Stomach (tissue), 9 donors: ENCODE results near the gene PLXNB2. TPM values are rescaled to one million over a fixed set of nuclear protein-coding genes. Genes with fewer than 3 reads are reported as not detected.

ENCODE experiments used
- DNase-seq, 2 donors: peaks; one replicate each; pipeline versions ENCODE4 v3.0.0 to v3.0.0-alpha.2; 2013 to 2019
- H3K27ac ChIP-seq, 5 donors: fragments of 200-600 bp in 4 of 5; sonication (generic) in 4 of 5; one replicate each; pipeline ENCODE4 v1.5.1; 2013 to 2019; ENCODE audit warnings: mild to moderate bottlenecking in 1 of 5, moderate library complexity in 1 of 5
- H3K27me3 ChIP-seq, 3 donors: fragments of 200-600 bp; sonication (generic); one replicate each; pipeline ENCODE4 v1.5.1; 2017 to 2019; ENCODE audit warnings: mixed run types in 1 of 3
- H3K36me3 ChIP-seq, 4 donors: fragments of 200-600 bp; sonication (generic); 1 replicate in 3 of 4; 2 replicates in 1 of 4; pipeline ENCODE4 v1.5.1; 2016 to 2019
- H3K4me1 ChIP-seq, 4 donors: fragments of 200-600 bp; sonication (generic); one replicate each; pipeline ENCODE4 v1.5.1; 2016 to 2019
- H3K4me3 ChIP-seq, 4 donors: fragments of 200-600 bp; sonication (generic) in 3 of 4; one replicate each; pipeline ENCODE4 v1.5.1; 2016 to 2019; ENCODE audit warnings: mild to moderate bottlenecking in 1 of 4
- H3K9me3 ChIP-seq, 4 donors: fragments of 200-600 bp; sonication (generic); one replicate each; pipeline ENCODE4 v1.5.1; 2016 to 2019
- CTCF ChIP-seq, 7 experiments: fragments of 450-650 bp in 4 of 7; fragments of 200-600 bp in 3 of 7; sonication (generic) in 3 of 7; IDR thresholded peaks; one replicate each; pipeline ENCODE4 v1.5.1; 2016 to 2019; ENCODE audit warnings: antibody characterized with exemption in 7 of 7, control low read depth in 2 of 7, mild to moderate bottlenecking in 1 of 7
- EP300 ChIP-seq: sonication (generic); formaldehyde crosslinking; IDR thresholded peaks from one replicate; pipeline ENCODE4 v1.6.1; 2017; ENCODE audit warnings: antibody characterized with exemption
- POLR2A ChIP-seq, 4 donors: fragments of 450-650 bp; IDR thresholded peaks; one replicate each; pipeline ENCODE4 v1.6.1; 2016; ENCODE audit warnings: antibody characterized with exemption in 4 of 4, control low read depth in 2 of 4, mild to moderate bottlenecking in 1 of 4, moderate library complexity in 1 of 4
- POLR2AphosphoS5 ChIP-seq, 3 donors: sonication (generic); formaldehyde crosslinking; IDR thresholded peaks; one replicate each; pipeline ENCODE4 v1.6.1; 2016; ENCODE audit warnings: antibody characterized with exemption in 3 of 3
- WGBS, 5 donors: extraction: QIAGEN DNeasy Blood & Tissue Kit in 3 of 5; methylation state at CpG; one replicate each; pipeline versions ENCODE4 v1.1.5 to v1.1.7; 2013 to 2018; 5-methylcytosine and 5-hydroxymethylcytosine counted together
- intact Hi-C: fragments of 100-400 bp; cut with DNase I; formaldehyde crosslinking; loops from one replicate; pipeline ENCODE4 v1.15.1; 2023; ENCODE audit warnings: low total_unique reads
- polyA plus RNA-seq, 3 donors: library from polyadenylated mRNA; stranded (reverse); fragments of 200-250 nt; gene quantifications; one replicate each; pipeline ENCODE4 v1.2.3, GENCODE V29; 2013
- total RNA-seq, 5 donors: library from RNA; depleted of rRNA; stranded (reverse); fragments of >200 nt; gene quantifications; one replicate each; pipeline versions ENCODE4 v1.1.0 to v1.2.3, GENCODE V29; 2014 to 2016
- donor health status: healthy with polysubstance abuse.
- donor health status: Bipolar disorder and iron deficiency.
- donor health status: healthy.

The PLXNB2 gene
- total and polyA plus RNA-seq, 8 donors, result 50.3 to 648 (median 269) TPM

GRCh38 chr22:50271519-50271970 is 35.9 kb downstream of the PLXNB2 start:
- intact Hi-C loops, result no loop called here
- peak overlapping the region; percentile 52 to 59 (median 56) for H3K4me3 ChIP-seq
- H3K9me3 ChIP-seq, result no peaks in the 10 kb centered on the region
- peak overlapping the region; percentile 23 to 83 (median 43) for H3K27ac ChIP-seq
- peaks cover 16 to 24% (median 18%) of the 10 kb centered on the region in 4 donors for H3K36me3 ChIP-seq
- TF ChIP-seq EP300, result no peak
- no peak for TF ChIP-seq POLR2AphosphoS5 (IDR thresholded peaks at IDR 0.05)
- peak in 1 of 7 experiments; percentile 29 for TF ChIP-seq CTCF (IDR thresholded peaks at IDR 0.05)
- 0 to 1% (median 1%) methylated on average over 11 to 45 of the region's 45 CpGs for WGBS, 5 donors
- peak; percentile 77 to 85 for DNase-seq
- peaks cover 58 to 90% (median 78%) of the 10 kb centered on the region in 4 donors for H3K4me1 ChIP-seq
- peaks cover 0 to 36% (median 3%) of the 10 kb centered on the region in 3 donors for H3K27me3 ChIP-seq

GRCh38 chr22:50270666-50271394 is 36.6 kb downstream of the PLXNB2 start:
- whole genome bisulfite sequencing, 5 donors, result 0 to 2% (median 1%) methylated on average over 23 to 53 of the region's 53 CpGs
- peaks cover 0 to 36% (median 3%) of the 10 kb centered on the region in 3 donors for H3K27me3 ChIP-seq
- peaks cover 10 to 17% (median 11%) of the 10 kb centered on the region in 4 donors for H3K36me3 ChIP-seq
- peak; percentile 75 to 90 for DNase-seq
- H3K4me1 ChIP-seq, result peaks cover 58 to 83% (median 72%) of the 10 kb centered on the region in 4 donors
- no peaks in the 10 kb centered on the region for H3K9me3 ChIP-seq
- intact Hi-C loops, result no loop called here
- peak overlapping the region; percentile 49 to 83 (median 67) for H3K27ac ChIP-seq
- no peak for TF ChIP-seq EP300
- no peak for TF ChIP-seq CTCF (IDR thresholded peaks at IDR 0.05)
- TF ChIP-seq POLR2A (IDR thresholded peaks at IDR 0.05), result no peak
- TF ChIP-seq POLR2AphosphoS5 (IDR thresholded peaks at IDR 0.05), result peak in 1 of 3 donors; percentile 3
- peak overlapping the region; percentile 52 to 59 (median 56) for H3K4me3 ChIP-seq

- peaks cover 3 to 10% (median 4%) of the 10 kb centered on the region in 4 donors for H3K36me3 ChIP-seq
- 0 to 2% (median 1%) methylated on average over 21 to 91 of the region's 92 CpGs for WGBS, 5 donors
Measured at GRCh38 chr22:50269970-50270665, 37.3 kb downstream of the PLXNB2 start, which contains the start of gene MAPK11. Gene MAPK11, minus strand, starts transcription at chr22:50270380. Its CDS starts 88 bp downstream, at chr22:50270292.

More at GRCh38 chr22:50269970-50270665, 37.3 kb downstream of the PLXNB2 start, which contains the start of gene MAPK11:
- peak in 1 of 2 donors; percentile 79 for DNase-seq
- no peaks in the 10 kb centered on the region for H3K9me3 ChIP-seq
- peak within 1 kb of the TSS; percentile 52 to 59 (median 56) for H3K4me3 ChIP-seq
- peaks cover 0 to 36% (median 3%) of the 10 kb centered on the region in 3 donors for H3K27me3 ChIP-seq
- H3K27ac ChIP-seq, result peak within 1 kb of the TSS; percentile 67 to 83 (median 69)
- peaks cover 58 to 77% (median 69%) of the 10 kb centered on the region in 4 donors for H3K4me1 ChIP-seq
- intact Hi-C loops, result no loop called here
- TF ChIP-seq POLR2A (IDR thresholded peaks at IDR 0.05) (no peak), EP300 (no peak), POLR2AphosphoS5 (IDR thresholded peaks at IDR 0.05) (no peak), CTCF (IDR thresholded peaks at IDR 0.05) (no peak)
